Peyer's patch (tissue), 4 donors: ENCODE measurements around the gene PIEZO1.

Experiments used
- POLR2A ChIP-seq, 2 donors: fragments of 450-650 bp; IDR thresholded peaks; one replicate each; pipeline ENCODE4 v1.5.1; 2017; ENCODE audit warnings: antibody characterized with exemption in 2 of 2, mild to moderate bottlenecking in 2 of 2, moderate library complexity in 2 of 2
- TF ChIP-seq, protein P1 (sequence below), 6 experiments: fragments of 450-650 bp in 4 of 6; fragments of 200-600 bp in 2 of 6; sonication (generic) in 1 of 6; IDR thresholded peaks; one replicate each; pipeline ENCODE4 v1.5.1; 2017 to 2019; ENCODE audit warnings: antibody characterized with exemption in 6 of 6, mild to moderate bottlenecking in 3 of 6, moderate library complexity in 1 of 6

DNA sequence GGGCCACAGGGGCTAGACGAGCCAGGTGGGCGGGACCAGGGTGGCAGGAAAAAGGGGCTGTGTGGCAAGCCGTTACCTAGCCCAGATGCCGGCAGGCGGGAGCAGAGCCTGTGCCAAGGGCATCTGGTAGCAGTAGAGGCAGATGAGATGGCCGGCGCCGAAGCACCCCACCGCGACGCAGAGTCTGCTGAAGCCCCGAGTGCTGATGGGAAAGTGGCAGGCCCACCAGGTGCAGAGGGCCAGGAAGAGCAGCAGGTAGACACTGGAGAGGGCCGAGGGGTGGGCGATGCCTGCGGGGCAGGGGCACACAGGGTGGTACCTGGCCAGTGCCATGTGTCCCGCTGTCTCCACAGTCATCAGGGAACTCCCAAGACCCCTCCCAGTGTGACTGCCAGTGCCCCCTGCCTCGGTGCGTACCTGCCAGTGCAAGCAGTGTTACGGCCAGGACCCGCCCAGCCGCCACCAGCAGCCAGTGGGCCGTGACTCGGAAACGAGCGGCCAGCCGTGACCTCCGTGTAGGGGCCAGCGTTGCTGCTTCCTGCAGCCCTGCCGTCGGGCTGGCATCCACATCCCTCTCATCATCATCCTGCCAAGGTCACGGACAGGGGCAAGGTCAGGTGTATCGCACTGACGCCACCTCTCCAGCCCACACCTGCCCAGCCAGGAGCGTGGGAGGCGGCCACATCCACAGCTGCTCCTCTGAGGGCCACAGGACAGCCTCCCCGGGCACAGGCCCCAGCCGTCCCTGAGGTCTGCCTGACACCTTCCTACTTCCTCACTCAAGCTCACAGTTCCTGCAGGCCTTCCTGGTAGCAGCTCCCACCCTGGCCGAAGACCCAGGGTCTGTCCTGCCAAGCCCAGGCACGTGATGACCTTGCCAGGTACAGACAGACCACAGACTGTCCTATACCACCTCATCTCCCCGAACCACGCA lies 46.6 kb downstream of the PIEZO1 start:
- TF ChIP-seq, protein P1, sequence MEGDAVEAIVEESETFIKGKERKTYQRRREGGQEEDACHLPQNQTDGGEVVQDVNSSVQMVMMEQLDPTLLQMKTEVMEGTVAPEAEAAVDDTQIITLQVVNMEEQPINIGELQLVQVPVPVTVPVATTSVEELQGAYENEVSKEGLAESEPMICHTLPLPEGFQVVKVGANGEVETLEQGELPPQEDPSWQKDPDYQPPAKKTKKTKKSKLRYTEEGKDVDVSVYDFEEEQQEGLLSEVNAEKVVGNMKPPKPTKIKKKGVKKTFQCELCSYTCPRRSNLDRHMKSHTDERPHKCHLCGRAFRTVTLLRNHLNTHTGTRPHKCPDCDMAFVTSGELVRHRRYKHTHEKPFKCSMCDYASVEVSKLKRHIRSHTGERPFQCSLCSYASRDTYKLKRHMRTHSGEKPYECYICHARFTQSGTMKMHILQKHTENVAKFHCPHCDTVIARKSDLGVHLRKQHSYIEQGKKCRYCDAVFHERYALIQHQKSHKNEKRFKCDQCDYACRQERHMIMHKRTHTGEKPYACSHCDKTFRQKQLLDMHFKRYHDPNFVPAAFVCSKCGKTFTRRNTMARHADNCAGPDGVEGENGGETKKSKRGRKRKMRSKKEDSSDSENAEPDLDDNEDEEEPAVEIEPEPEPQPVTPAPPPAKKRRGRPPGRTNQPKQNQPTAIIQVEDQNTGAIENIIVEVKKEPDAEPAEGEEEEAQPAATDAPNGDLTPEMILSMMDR (IDR thresholded peaks at IDR 0.05) = no peak
- no peak for TF ChIP-seq POLR2A (IDR thresholded peaks at IDR 0.05)
